ENCODE results near the gene POPDC3.
"Not testable (repeated sequence)": the region's sequence is repeated elsewhere in the genome, so short reads cannot be mapped to it uniquely, and the experiment has no call there.

POPDC3 gene

DNA sequence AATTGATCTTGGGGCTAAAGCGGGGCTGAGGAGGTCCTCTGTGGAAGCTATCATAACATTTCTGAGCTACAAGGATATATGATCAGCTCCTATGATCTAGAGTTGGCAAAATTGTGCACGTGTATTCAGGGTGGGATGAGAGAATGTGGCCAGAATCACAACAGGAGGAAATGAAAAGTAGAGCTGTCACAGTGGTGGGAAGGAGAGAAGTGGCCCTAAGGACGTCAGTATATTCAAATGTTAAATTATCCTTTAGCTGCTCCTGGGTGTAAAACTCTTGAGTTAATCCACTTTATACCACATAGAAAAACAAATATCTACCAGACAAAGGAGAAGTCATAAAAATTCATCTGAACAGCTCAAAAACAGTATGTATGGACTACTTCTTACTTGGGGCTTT, 14.8 kb upstream of the POPDC3 start:
- DNase-seq (ENCODE audit: low spot score): no peak

GRCh38 chr6:105194106-105194505, 14.3 kb upstream of the POPDC3 start:
- DNase-seq (ENCODE audit: low spot score): no peak

GRCh38 chr6:105193647-105194046, 13.8 kb upstream of the POPDC3 start:
- peak; percentile 49 for DNase-seq (ENCODE audit: low spot score)

- DNase-seq (ENCODE audit: low spot score): peak; percentile 31
Observed at GRCh38 chr6:105192707-105193465, 13.1 kb upstream of the POPDC3 start.

DNA sequence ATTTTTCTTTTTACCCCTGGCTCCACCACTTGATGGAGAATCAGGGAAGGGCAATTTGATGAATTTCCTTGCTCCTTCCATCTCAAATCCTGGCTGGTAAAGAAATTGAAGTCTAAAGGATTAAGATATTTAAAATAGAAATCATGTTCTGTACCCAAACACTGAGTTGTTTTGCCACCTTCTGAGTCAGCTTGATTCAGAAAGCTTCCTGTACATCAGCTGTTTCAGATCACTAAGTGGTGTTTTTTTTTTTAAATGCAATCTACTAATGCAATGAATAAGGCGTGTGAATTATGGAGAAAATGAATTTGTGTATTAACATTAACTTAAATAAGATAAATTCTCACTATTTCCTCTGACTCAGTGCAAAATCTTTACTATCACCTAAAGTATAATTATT, 11.5 kb upstream of the POPDC3 start:
- no peak for DNase-seq (ENCODE audit: low spot score)

DNA sequence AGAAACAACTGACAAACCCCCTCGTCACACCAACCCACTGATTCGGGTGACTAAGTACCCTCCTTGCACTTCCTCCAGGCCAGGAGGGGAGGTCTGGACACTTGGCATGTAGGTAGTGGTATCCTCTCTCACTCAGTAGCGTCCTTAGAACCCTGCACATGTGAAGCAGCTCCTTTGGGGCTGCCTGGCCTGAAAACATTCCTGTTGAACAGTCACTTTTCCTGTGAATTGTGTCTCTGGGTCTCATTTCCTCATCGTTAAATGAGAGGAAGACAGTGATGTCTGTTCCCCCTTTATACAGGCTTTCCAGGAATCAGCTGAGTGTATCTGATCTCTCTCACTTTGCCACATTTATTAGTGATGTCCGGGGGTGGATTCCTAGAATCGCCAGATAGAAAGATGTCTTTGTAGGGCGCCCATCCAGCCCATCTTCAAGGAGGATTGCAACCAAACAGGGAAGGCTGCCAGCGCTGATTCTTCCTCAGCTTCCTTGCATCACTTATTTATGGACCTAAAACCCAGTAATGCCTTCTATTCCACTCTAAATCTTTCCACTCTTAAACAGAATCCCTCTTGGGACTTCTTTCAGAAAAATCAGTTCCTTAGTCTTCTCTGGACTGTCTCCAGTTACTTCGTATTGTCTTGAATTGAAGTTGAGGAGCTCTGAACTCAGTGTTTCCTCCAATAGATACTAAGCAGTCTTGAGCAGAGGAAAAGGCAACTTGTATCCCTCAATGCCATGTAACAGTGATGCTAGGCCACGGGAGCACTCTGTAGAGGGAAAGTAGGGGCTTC, 9.4 kb upstream of the POPDC3 start:
- DNase-seq (ENCODE audit: low spot score): no peak

DNA sequence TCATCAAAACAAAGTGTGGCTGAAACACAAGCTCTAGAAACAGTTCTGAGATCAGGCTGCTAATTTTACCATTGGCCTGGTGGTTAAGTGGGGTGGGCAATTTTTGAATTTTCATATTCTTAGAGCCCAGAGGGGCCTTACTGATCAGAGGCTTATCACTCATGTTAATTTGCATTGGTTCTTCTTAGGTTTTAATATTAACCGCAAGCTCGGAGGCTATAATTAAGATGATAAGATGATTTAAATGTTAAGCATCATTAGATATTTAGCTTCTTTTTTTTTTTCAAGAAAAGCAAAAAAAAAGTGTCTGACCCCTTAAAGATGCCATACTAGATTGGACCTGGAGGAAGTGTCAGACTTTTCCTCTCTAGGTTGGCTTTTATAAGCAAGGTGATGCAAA, 8.4 kb upstream of the POPDC3 start:
- DNase-seq (ENCODE audit: low spot score): no peak

- DNase-seq (ENCODE audit: low spot score): no peak
Observed at GRCh38 chr6:105186576-105186975, 6.8 kb upstream of the POPDC3 start.

DNA sequence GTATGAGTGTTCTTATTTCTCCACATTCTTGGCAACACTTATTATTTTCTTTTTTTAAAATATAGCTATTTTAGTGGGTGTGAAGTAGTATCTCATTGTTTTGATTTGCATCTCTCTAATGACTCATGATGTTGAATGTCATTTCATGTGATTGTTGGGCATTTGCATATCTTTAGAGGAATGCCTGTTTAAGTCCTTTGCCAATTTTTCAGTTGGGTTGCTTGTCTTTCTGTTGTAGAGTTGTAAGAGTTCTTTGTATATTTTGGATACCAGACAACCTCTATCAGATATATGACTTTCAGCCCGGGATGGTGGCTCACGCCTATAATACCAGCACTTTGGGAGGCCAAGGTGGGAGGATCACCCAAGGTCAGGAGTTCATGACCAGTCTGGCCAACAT, 5.1 kb upstream of the POPDC3 start:
- no peak for DNase-seq (ENCODE audit: low spot score)

GRCh38 chr6:105181981-105182515, 2.2 kb upstream of the POPDC3 start:
- no peak for DNase-seq (ENCODE audit: low spot score)

DNA sequence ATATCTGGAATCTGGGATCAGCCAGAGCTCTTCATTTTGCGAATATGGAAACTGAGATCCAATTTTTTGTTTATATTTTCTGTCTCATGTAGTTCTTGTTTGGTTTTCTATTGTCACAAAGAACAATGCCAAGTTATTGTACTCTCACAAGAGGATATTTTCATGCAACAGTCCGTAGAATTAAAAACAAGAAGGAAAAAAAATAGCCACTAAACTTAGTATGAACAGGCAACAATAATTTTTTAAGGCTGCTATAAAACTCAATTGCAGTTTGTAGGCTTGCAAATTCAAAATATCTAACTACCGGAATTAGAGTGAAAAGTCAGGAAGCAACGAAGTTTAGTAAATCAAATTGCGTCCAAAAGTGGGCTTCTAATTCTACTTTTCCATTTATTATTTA, 1.2 kb downstream of the POPDC3 start:
- no peak for DNase-seq (ENCODE audit: low spot score)

DNA sequence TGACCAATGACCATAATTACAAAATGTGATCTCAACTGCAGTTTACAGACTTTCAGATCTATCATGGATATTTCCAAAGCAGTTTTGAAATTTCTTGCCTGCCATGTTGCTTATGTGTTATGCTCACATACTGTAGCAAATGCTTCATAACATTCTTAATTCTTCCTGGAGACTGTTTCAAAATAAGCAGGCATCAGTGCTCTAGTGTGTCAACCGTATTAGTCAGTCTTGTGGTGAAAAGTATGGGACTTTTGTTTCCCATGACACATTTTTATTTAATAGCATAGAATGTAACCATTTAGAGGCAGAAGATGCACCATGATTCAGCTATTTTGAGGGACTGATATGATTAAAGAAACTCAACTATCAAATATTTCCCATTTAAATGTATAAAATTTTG, 1.7 kb downstream of the POPDC3 start:
- DNase-seq (ENCODE audit: low spot score): peak; percentile 74

GRCh38 chr6:105177556-105177955, 2.3 kb downstream of the POPDC3 start:
- no peak for DNase-seq (ENCODE audit: low spot score)

GRCh38 chr6:105174512-105174911, 5.3 kb downstream of the POPDC3 start:
- no peak for DNase-seq (ENCODE audit: low spot score)

GRCh38 chr6:105172515-105172914, 7.3 kb downstream of the POPDC3 start:
- DNase-seq (ENCODE audit: low spot score): not testable (repeated sequence)

DNA sequence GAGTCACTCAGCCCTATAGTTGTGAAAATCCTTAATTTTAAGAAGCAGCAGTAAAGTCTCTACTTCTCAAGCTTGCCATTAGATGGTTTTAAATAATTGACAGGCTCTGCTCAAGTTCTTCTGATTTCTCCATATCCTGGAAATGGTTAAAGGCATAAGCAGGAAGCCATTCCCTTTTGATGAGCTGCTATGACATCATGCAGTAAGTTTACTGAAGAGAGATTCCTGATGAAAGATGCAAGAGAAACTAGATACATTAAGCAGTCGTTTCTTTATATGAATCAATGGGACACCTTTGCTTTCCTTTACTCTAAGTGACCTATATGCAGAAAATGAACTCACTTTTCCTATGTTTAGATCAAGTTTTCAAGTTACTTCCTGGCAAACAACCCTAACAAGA, 9.8 kb downstream of the POPDC3 start:
- peak; percentile 18 for DNase-seq (ENCODE audit: low spot score)

- DNase-seq (ENCODE audit: low spot score): no peak
Observed at GRCh38 chr6:105167914-105168313, 11.9 kb downstream of the POPDC3 start.

GRCh38 chr6:105164418-105164817, 15.4 kb downstream of the POPDC3 start:
- no peak for DNase-seq (ENCODE audit: low spot score)

GRCh38 chr6:105163183-105163582, 16.6 kb downstream of the POPDC3 start:
- DNase-seq (ENCODE audit: low spot score): no peak

- DNase-seq (ENCODE audit: low spot score): no peak
Observed at GRCh38 chr6:105162377-105162776, 17.4 kb downstream of the POPDC3 start.

GRCh38 chr6:105161421-105161820, 18.4 kb downstream of the POPDC3 start:
- no peak for DNase-seq (ENCODE audit: low spot score)

DNA sequence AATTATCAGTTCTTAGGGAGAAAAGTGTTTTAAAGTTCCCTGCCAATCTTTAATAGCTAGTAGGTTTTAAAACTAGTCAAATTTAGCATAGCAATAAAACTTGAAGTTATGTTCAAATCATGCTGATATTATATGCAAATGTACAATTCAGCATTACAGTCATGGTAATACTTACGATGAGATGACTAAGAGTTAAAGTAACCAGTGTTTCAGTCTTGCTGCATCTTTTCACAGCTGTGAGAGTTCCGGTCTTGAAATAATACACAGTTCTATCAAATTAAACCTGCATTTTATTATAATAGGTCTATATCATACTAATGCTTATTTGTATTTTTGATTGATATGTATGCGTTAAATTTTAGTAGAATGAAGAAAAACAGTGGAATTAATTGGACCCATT, 26.1 kb downstream of the POPDC3 start:
- no peak for DNase-seq (ENCODE audit: low spot score)

DNA sequence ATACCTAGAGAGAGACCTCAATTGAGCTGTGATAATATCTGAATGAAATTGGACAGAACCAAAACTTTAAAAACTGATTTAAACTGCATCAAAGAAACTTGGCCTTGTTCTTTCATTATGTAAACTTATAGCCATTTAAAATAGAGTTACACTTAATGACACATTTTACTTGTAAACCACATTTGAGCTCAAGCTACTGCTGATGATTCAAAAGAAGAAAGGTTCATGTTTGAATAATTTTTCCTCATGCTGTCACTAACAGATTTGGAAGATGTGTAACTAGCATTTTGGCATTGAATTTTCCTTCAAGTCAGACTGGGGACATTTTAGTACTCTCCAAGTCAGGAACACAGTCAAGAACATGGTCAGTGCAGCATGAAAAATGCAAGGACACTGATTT, 26.9 kb downstream of the POPDC3 start:
- no peak for DNase-seq (ENCODE audit: low spot score)

Measured in AG08396 (cell line).